Inflammatory macrophage treated with lipopolysaccharide for 4 hours (primary cell): Measurements from ENCODE around the gene TACC2.

ENCODE experiments used
- DNase-seq: peaks from one replicate; pipeline ENCODE4 v3.0.0-alpha.2; 2020

The TACC2 gene

GRCh38 chr10:122173337-122173736 is 184.4 kb downstream of the TACC2 start:
- no peak for DNase-seq

DNA sequence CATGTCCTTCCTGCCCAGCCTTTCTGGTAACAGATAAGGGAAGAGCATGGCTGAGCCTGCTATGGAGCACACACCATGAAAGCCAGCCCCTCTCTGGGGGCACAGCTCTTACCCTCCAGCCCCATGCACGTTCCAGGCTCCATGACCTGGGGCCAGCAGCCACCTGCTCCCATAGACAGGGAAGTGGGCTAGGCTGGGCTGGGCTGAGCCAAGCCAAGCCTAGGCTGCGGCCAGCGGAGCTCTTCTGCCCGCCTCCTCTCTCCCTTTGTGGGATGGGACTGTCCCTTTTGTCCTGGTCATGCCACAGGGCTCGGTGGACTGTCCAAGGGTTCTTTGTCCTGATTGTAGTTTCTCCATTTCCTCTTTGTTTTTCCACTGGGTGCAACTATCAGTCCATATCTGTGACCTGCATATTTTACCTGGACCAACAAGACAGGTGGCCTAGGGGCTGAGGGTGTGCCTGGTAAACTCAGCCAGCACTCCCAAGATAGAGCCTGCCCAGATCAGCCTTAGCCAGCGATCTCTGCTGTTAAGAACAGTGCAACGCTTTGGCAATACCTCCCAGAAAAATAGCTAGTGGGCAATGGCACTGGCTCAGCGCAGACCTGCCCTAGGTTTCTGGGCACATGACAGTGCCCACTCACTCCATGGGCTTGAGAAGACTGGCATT is 184.9 kb downstream of the TACC2 start:
- no peak for DNase-seq

DNA sequence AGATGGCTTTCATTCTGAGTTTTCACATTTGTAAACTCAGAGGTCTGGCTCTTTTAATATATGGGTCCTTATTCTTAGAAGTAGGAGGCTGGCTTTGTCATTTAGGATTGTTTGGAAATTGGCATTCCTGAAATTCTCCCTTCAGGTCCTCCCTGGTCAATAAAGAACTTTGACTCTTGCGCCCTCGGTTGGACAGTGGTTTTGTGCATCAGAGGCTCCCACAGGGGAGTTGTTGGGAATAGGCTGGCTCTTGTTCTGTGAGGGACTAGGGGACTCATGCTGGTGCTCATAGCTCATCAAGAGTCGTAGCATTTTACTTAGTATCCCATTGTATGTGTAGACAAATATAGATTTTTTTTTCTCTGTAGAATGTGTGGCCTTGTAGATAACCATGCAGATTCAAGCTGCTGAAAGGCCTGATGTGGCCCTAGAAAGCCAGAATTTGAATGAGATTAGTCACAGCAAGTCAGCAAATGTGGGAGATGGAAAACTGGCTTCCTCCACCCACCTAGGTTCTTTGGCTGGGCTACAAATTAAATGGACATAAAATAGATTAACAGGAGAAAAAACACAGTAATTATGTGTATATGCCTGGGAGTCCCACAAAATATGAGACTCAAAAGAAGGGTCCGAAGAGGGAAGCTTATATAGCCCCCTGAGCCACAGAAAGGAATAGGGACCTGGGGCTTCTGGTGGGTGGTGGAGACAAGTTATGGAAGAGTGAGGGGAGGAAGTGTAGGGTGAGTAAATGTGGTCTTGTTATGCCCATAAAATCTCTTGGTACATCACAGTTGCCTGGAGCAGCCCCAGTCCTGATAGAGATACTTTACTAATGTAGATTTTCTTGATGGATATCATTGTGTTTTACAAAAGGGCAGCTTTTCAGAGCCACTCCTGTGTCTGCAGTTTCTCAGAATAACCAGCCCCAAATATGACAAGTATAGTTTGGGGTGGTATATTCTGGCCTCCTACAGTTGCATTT is 187.6 kb downstream of the TACC2 start:
- DNase-seq = no peak

DNA sequence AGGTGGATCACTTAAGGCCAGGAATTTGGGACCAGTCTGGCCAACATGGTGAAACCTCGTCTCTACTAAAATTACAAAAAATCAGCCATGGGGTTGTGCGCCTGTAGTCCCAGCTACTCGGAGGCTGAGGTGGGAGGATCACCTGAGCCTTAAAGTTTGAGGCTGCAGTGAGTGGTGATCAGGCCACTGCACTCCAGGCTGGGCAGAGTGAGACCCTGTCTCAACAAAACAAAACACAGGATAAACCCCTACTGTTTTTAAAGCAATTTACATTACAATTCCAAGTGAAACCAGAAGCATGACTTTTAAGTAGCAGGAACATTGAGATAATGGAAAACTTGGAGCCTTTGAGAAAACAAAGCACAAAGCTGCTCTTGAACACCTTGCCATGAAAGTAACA is 189.7 kb downstream of the TACC2 start:
- no peak for DNase-seq

GRCh38 chr10:122181041-122181732 is 192.2 kb downstream of the TACC2 start:
- DNase-seq = no peak

GRCh38 chr10:122181876-122182275 is 192.9 kb downstream of the TACC2 start:
- DNase-seq = no peak

DNA sequence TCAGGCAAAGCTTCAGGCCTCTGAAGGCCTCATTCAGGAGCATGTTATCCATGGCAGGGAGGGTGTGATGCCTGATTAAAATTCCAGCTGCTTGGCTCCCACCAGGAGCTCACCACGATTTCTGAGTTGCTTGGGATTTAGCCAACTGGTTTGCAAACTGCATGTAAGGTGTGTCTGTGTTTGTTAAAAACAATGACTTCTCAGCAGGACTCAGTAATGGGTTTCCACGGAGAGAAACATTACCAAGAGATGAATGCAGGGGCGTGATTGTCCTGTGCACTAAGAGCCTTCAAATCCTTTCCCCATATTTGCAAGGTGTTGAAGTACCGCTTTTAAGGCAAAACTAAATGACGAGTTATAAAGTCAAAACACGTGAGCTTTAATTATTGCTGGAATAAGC is 193.3 kb downstream of the TACC2 start:
- no peak for DNase-seq

GRCh38 chr10:122184254-122184653 is 195.3 kb downstream of the TACC2 start:
- DNase-seq = no peak

- DNase-seq = no peak
These were observed 196.7 kb downstream of the TACC2 start for GRCh38 chr10:122185643-122186042.

DNA sequence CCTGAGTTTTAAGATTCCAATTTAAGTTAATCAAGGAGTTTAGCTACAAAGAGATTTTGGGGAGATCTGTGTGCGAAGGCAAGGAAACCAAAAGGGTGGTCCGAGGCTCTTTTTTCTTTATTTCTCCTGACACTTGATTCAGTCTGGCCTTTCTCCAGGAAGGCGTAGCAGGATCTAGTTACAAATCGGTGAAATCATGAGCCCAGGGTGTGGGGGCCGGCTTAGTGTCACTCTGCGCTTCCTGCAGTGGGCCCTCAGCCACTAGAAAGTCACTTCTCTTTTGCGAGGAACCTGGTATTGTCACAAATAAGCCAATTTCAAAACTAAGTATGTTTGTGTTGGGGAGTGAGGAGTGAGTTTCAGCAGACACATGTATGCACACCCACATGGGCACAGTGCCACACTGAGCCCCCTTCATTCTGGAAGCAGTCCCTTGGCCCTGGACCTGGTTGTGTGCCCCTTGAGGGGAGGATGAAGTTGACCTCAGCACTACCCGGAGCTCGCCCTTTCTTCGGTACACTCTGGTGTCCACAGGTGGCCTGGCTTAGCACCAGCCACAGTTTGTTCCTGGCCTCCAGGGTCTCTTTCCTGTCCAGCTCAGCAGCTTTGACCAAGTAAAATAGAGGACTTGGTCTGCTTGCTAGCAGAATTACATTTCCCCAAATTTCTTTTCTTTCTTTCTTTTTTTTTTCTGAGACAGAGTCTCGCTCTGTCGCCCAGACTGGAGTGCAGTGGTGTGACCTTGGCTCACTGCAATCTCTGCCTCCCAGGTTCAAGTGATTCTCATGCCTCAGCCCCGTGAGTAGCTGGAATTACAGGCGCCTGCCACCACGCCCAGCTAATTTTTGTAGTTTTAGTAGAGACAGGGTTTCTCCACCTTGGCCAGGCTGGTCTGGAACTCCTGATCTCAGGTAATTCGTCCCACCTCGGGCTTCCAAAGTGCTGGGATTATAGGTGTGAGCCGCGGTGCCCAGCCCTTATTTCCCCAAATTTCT is 198.2 kb downstream of the TACC2 start:
- no peak for DNase-seq

DNA sequence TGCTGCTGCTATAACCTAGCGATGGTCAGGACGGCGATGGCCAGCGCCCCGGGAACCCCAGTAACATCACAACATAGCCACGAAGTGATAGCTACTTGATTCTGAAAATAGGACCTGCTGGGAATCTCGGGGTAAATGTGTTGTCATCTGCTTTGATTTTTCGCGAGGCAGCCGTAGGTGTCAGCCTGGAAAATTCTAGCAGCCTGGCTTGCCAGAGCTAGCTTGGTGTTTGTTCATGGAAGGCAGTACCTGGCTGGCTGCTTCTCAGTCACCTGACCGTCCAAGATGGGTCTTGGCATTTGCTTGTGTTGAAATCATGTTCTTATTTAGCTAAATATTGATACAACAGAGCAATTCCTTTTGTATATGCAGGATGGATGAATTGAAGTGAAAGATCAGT is 199.7 kb downstream of the TACC2 start:
- DNase-seq = no peak

DNA sequence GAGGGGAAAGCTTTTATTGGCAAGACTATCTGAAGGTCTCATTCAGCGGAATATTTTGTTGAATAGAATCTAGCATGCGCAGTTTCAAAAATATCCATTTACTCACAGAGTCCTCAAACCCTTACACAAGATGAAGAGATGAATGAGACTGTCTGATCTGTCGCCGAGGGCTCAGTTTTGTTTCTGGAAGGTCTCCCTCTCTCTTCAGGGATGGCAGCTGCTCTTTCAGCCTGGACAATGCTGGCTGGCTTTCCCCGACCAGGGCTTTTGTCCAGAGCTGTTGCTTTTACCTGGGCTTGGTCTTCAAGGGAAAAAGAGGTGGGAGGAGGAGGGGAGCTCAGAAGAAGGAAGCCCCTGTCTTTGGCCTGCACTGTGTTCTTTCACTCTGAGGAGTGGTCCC is 200.2 kb downstream of the TACC2 start:
- no peak for DNase-seq

GRCh38 chr10:122190176-122190943 is 201.4 kb downstream of the TACC2 start:
- DNase-seq = no peak

- DNase-seq = no peak
These were observed 203.1 kb downstream of the TACC2 start for GRCh38 chr10:122191936-122192541.

DNA sequence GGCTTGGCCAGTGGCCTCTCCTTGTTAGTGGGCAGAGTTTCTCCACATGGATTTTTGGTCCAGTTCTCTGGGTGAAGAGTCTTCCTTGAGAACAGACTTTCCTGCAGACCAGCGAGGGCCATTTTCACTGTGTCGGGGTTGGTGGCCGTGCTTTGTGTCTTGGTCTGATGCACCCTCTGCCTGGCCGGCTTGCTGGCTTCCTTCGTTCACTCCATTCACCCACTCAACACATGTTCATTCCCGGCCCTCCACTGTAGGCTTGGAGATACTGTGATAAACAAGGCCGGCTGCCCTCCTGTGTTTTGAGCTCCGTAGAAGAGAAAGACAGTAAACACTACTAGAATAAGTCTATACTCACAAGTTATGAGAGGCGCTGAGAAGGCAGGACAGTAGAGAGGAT is 205.3 kb downstream of the TACC2 start:
- no peak for DNase-seq

DNA sequence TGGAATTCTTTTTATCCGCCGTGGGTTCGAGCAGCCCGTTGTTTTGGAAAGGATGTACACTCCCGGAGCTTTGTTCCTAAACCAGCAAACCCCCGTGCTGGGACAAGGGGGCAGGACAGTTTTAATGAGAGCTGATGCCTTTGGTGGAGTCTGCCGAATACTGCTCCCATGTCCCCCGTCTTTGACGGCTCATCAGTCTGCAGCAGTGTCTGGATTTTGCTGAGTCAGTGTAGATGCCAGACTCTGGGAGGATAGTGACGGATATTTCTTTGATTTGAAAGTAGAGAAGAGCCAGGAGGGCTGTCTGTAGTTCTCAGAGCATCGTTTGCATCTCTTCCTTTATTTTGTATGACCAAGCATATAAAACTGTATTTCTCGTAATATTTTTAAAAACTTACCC is 207.3 kb downstream of the TACC2 start:
- DNase-seq = no peak

GRCh38 chr10:122197611-122198222 is 208.8 kb downstream of the TACC2 start:
- DNase-seq = no peak

GRCh38 chr10:122198631-122199030 is 209.7 kb downstream of the TACC2 start:
- DNase-seq = no peak

DNA sequence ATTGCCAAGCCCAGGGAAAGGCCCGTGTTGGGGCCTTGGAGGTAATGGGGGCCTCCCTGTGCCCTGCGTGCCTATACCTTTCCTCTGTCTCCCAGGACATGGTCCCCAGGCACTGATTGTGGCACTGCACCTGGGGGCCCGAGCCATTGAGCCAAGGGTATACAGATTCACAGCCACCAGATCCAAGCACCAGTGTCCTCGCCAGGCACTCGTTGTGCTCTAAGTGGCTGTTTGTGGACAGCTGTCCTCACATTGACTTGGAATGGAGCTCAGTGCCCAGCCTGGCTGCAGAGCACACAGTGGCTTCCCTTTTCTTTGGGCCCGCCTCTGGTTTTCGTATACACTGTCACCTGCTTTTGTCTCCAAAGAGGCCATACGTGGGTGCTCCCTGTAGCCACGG is 210.1 kb downstream of the TACC2 start:
- no peak for DNase-seq

DNA sequence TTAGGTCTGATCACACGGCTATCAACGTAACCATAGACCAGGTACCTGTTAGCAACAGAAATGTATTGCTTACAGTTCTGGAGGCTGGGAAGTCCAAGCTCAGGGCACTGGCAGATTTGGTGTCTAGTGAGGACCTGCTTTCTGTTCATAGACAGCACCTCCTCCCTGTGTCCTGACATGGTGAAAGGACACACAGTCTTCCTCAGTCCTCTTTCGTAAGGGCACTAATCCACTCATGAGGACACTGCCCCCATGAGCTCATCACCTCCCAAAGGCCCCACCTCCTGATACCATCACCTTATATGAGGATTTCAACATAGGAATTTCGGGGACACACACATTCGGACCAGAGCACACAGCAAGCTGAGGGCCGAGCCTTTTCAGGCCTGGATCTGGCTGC is 210.7 kb downstream of the TACC2 start:
- DNase-seq = no peak

DNA sequence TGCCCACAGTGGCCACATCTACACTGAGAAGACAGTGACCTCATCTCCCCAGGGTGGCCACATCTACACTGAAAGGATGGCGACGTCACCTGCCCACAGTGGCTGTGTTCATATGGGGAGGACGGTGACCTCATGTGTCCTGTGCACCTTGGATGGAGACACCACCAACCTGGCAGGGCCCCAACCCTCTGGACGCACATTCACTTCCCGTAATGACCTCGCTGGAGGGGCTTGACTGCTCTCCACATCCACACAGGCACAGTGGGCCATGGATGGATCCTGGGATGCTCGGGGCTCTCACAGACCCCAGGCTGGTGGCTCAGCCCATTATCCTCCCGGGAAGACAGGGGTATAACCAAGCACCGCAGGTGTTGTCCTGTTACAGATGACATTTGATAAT is 212.4 kb downstream of the TACC2 start:
- DNase-seq = no peak
